GM21367 (cell line): ENCODE results near the gene TK2.
"Not testable (repeated sequence)": the region's sequence is repeated elsewhere in the genome, so short reads cannot be mapped to it uniquely, and the experiment has no call there.

Experiments used
- ATAC-seq: cut with Tn5 transposase; IDR thresholded peaks from one replicate; pipeline ENCODE4 v1.9.1; 2021; ENCODE audit not compliant: unreplicated experiment

The TK2 gene

DNA sequence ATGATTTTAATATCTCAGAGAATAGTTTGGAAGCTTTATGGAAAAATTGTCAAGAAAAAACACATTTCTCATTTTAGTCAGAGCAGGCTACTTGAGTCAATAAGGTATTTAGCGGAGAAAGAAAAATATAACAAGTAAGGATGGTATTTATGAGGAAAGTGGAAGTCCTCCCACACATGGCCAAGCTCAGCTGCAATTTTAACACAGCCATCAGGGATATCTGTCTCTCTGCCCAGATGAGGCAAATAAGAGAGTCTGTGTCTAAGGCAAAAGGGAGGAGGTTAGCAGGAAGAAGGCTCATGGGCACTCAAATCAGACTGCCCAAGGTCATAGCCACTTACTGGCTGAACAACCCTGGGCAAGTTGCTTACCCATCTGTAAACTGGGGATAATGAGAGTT, 24.2 kb upstream of the TK2 start:
- no peak for ATAC-seq

GRCh38 chr16:66572356-66572755, 22.4 kb upstream of the TK2 start:
- ATAC-seq, result no peak

DNA sequence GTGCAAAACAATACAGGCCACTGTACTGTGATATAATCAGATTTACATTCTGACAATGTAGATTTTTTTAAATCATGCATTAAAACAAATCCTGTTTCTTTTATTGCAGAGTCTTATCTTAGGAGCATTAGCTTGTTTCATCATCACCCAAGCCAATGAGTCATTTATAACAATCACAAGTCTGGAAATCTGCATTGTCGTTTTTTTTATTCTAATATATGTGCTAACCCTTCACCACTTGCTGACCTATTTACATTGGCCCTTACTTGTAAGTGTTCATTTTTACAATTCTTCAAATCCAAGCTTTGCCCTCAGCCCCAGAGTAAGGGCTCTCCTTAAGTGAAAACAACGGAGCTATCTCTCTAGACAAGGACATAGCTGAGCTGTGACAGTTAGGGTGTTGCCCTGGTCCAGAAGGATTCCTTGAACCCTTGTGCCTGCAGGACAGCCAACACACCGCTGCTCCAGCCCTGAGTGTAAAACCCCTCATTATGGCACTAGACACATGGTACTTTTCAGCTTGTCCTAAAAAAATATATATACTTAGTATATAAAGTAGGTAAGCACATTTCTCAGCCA, 20.0 kb upstream of the TK2 start:
- no peak for ATAC-seq

DNA sequence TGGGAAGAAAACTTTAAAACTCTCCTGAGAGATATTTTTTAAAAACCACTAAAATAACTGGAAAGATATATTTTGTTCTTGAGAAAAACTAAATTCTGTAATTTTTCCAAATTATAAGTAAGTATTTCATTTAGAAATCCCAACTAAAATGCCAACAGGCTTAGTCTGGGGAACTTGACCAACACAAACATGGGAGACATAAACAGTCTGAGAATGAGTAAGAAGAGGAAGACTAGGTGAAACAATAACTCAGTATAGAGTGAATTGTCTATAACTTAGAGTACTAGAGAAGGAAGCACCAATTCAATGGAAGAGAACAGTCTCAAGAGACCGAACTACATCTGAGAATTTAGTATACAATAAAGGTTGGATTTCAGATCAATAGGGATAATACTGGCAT, 19.2 kb upstream of the TK2 start:
- ATAC-seq, result no peak

GRCh38 chr16:66568355-66568754, 18.4 kb upstream of the TK2 start:
- ATAC-seq, result no peak

- not testable (repeated sequence) for ATAC-seq
These were observed 17.3 kb upstream of the TK2 start for GRCh38 chr16:66567270-66567669.

- no peak for ATAC-seq
These were observed 16.4 kb upstream of the TK2 start, which contains the start of gene CMTM1 for GRCh38 chr16:66566051-66566901. Gene CMTM1, plus strand, starts transcription at chr16:66566439. Its CDS starts 75 bp downstream, at chr16:66566514.

- ATAC-seq, result no peak
These were observed 13.8 kb upstream of the TK2 start for GRCh38 chr16:66563574-66564334.

DNA sequence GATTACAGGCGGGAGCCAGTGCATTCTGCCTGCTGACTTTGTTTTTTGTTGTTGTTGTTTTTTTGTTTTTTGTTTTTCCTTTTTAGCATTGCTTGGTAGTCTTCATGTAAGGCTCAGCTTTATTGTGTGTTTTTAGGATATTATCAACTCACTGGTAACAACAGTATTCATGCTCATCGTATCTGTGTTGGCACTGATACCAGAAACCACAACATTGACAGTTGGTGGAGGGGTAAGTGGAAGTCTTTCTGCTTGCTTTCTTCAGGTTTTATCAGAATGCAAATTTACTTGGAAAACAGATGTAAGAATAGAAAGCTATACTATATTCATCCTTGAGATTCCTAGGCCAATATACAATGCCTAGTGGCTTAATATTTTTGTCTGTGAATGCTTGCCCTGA, 13.1 kb upstream of the TK2 start:
- no peak for ATAC-seq

DNA sequence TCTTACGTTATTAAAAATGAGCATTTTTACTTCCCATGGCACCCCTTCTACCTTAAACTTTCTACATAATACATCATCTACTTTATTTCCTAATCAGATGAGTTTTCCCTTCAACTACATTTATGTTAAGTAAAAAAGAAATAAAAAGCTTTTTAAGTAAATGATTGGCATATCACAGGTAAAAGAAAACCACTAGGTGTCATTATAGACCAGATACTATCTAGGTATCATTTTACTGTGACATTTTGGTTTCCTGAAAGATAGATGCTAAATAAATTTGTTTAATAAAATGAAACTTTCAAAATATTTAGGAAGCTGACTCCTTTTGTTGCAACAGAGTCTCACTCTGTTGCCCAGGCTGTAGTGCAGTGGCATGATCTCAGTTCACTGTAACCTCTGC, 12.5 kb upstream of the TK2 start:
- ATAC-seq, result no peak

GRCh38 chr16:66561381-66562080, 11.6 kb upstream of the TK2 start:
- ATAC-seq, result no peak

DNA sequence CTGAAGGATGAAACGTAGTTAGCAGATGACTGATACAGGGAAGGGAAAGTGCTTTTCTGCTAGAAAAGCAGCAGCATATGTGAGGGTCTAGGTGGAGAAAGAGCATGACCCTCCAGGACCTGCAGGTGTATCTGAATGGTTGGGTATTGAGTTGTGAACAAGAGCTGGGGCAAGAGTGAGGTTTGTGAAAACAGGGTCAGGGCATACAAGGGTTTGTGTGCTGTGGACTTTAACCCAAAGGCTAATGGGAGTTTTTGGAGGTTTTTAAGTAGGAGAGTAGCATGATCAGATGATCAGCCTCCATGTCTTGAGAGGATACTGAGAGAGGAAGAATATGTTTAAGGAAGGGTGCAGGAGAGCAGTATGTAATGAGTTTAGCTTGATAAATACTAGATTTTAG, 10.2 kb upstream of the TK2 start:
- ATAC-seq, result no peak

- no peak for ATAC-seq
These were observed 4.6 kb upstream of the TK2 start for GRCh38 chr16:66554495-66554894.

DNA sequence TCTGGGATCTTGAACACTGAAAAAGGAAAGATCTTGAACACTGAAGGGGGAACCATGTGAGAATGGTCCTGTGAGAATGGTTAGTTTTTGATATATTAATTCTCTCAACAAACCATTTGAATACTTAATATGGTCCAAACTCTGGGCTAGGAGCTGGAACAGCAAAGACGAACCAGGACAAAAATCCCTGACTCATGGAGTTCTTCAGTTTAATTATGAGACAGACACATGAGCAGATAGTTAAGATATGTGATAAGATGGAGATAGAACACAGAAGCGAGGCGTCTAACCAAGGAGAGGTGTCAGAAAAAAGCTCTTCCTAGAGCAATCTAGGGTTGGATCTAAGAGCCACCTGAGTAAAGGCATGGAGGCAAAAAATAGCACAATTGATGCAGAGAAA, 4.1 kb upstream of the TK2 start:
- no peak for ATAC-seq

GRCh38 chr16:66553223-66553622, 3.3 kb upstream of the TK2 start:
- ATAC-seq, result no peak

DNA sequence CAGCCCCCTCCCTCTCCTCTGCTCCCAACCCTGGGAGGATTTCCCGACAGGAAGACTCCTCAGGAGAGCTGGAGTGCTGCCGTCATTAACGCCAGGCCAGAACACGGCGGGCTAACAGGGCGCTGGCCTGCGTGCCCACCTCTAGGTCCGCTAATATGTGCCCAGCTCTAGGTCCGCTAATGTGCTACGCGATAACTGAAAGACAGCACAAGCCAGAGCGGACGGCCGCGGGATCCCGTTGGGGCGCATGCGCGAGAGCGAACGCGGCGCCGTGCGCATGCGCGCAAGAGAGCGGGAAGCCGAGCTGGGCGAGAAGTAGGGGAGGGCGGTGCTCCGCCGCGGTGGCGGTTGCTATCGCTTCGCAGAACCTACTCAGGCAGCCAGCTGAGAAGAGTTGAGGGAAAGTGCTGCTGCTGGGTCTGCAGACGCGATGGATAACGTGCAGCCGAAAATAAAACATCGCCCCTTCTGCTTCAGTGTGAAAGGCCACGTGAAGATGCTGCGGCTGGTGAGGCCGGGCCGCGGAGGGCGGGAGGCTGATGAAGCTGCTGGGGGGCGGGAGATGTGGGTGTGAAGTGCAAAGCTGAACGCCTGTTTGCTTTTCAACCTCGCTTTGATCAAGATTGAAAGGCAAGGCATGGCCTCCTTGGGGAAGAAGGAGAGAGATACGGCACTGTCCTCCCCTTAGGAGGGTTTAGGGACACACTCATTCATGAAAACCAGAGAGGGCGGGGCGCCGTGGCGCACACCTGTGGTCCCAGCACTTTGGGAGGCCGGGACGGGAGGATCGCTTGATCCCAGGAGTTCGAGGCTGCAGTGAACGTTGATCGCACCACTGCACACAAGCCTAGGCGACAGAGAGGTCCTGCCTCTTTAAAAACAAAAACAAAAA, 2.6 kb upstream of the TK2 start, which contains the start of gene CKLF:
TSS of gene CKLF (plus strand) at position 291 of the 892 bp plus-strand sequence. CDS start at position 431, 140 bp downstream.
- ATAC-seq, result peak; percentile 55

DNA sequence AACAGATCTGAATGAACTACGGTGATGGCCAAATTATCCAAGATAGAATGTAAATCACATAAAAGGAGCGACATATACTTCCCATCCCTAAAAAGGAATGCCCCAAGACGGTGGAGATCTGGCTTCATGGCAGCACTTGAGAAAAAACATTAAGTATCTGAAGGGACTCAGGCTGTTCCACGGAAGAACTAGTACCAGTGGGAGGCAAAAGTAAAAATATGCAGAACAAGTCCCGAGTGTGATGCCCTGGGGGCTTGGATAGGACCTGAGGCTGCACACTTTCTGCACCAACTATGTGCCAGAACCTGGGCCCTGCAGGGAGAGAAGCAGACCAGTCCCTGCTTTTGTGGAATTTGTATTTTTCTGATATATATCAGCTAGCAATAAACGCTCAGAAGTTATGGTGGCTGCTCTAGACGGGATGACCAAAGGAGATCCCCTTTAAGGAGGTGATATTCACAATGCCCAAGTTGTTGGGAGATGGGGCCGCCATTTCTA, 1.9 kb upstream of the TK2 start:
- no peak for ATAC-seq

DNA sequence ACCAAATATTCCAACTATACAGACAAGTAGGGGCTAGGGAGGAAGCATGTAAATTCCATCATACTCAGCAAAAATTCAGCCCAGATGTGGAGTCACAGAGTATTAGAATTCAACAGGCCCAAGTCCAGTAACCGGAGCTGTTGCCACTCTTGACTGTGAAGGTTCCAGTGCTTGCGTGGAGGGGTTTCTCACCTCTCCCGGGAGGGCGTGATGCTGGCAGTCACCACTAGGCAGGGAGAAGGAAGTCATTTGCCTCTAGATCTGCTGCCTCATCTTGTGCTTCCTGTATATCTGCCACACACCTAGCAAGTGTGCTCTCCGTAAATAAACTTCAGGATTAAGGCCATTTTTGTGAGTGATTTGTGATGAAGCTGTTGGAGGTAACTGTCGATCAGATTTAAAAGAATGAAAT, 1.4 kb upstream of the TK2 start:
- ATAC-seq, result no peak

GRCh38 chr16:66548868-66549267, 1.1 kb downstream of the TK2 start:
- ATAC-seq, result no peak

DNA sequence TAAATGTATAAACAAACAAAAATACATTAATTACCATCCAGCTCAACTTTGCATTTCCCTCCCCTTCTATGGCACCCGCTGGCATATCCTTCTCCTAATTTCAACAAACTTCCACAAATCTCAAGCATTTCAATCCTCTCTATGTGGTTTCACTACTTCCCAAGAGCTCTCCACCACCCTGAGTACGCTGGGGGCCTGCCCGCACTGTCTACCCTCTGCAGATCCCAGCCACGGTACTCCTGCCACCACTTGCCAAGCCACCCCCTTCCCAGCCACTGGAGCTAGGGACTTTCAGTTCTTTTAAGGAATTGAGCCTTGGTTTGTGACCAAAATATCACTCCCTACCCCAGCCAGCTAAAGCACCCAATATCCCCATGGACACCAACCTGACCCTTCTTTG, 1.9 kb downstream of the TK2 start:
- ATAC-seq, result no peak
